PC-9 (cell line): ENCODE data around the gene NME7. TPM values are rescaled to one million over a fixed set of nuclear protein-coding genes. Genes with fewer than 3 reads are reported as not detected.

ENCODE experiments used
- BruUV-seq: library from RNA; stranded (reverse); fragments of 400-500 nt; replicated peaks from 2 replicates; lab custom pipeline; 2021; lab: Mats Ljungman, UMichigan
- CTCF ChIA-PET: fragments of 300-600 bp; sonication (Branson Sonifier 250); formaldehyde crosslinking; loops from one replicate; lab custom pipeline; 2022; ENCODE audit warnings: antibody characterized with exemption; lab: Charles Lee
- POLR2A ChIA-PET: fragments of 300-600 bp; sonication (Branson Sonifier 250); formaldehyde crosslinking; loops from one replicate; lab custom pipeline; 2022; ENCODE audit warnings: antibody characterized with exemption; ENCODE audit not compliant: unreplicated experiment; lab: Charles Lee
- DNase-seq, 2 experiments: peaks; one replicate each; pipeline versions ENCODE4 v3.0.0 to v3.0.0-alpha.2; 2015 to 2022; ENCODE audit warnings: mixed read lengths in 1 of 2
- H2AFZ ChIP-seq: fragments of 200-600 bp; sonication (generic); 2 replicates; pipeline ENCODE4 v1.8.1; 2017; ENCODE audit warnings: antibody characterized with exemption
- H3F3A ChIP-seq: fragments of 200-600 bp; sonication (generic); 2 replicates; pipeline ENCODE4 v1.8.1; 2017; ENCODE audit warnings: antibody characterized with exemption, mild to moderate bottlenecking, low read depth; ENCODE audit not compliant: insufficient read depth
- H3K27ac ChIP-seq: fragments of 200-600 bp; sonication (generic); 2 replicates; pipeline ENCODE4 v1.6.1; 2016; ENCODE audit warnings: mixed run types
- H3K27me3 ChIP-seq: fragments of 200-600 bp; sonication (generic); 2 replicates; pipeline ENCODE4 v1.6.1; 2016; ENCODE audit warnings: low read depth, mixed run types; ENCODE audit not compliant: insufficient read depth
- H3K36me3 ChIP-seq: fragments of 200-600 bp; sonication (generic); 2 replicates; pipeline ENCODE4 v1.6.1; 2016; ENCODE audit warnings: low read depth, mixed run types
- H3K4me1 ChIP-seq: fragments of 200-600 bp; sonication (generic); replicated peaks from 2 replicates; pipeline ENCODE4 v1.6.1; 2016; ENCODE audit warnings: mixed run types; ENCODE audit not compliant: insufficient read depth
- H3K4me2 ChIP-seq: fragments of 200-600 bp; sonication (generic); 2 replicates; pipeline ENCODE4 v1.6.1; 2017; ENCODE audit warnings: mixed run types
- H3K4me3 ChIP-seq: fragments of 200-600 bp; sonication (generic); 2 replicates; pipeline ENCODE4 v1.6.1; 2016; ENCODE audit warnings: mixed run types
- H3K79me2 ChIP-seq: fragments of 200-600 bp; sonication (generic); 2 replicates; pipeline ENCODE4 v1.6.1; 2017; ENCODE audit warnings: low read depth, mixed run types
- H3K9me2 ChIP-seq: fragments of 200-600 bp; sonication (generic); 2 replicates; pipeline ENCODE4 v1.8.1; 2017; ENCODE audit warnings: mild to moderate bottlenecking; ENCODE audit not compliant: insufficient read depth
- H3K9me3 ChIP-seq: fragments of 200-600 bp; sonication (generic); 2 replicates; pipeline ENCODE4 v1.8.1; 2016; ENCODE audit warnings: low read depth; ENCODE audit not compliant: insufficient read depth
- H4K20me1 ChIP-seq: fragments of 200-600 bp; sonication (generic); 2 replicates; pipeline ENCODE4 v1.8.1; 2017; ENCODE audit not compliant: insufficient read depth
- EZH2 ChIP-seq: fragments of 200-600 bp; sonication (generic); IDR thresholded peaks from 2 replicates; pipeline ENCODE4 v1.8.0; 2017; ENCODE audit warnings: antibody characterized with exemption, low read depth
- intact Hi-C: fragments of 100-400 bp; cut with micrococcal nuclease; formaldehyde crosslinking; loops from one replicate; pipeline ENCODE4 v1.10.0; 2022; ENCODE audit not compliant: unreplicated experiment
- total RNA-seq: library from RNA; stranded (reverse); gene quantifications from 2 replicates; pipeline ENCODE4 v1.2.3, GENCODE V29; 2021
- TF ChIP-seq, protein P1 (sequence below): fragments of 200-600 bp; sonication (generic); conservative IDR thresholded peaks from 2 replicates; pipeline ENCODE4 v1.6.1; 2017; ENCODE audit warnings: mixed run types, antibody characterized with exemption, mild to moderate bottlenecking, moderate library complexity

NME7 gene
- total RNA-seq, 1 experiment from 2014 or later: 21.4 TPM

DNA sequence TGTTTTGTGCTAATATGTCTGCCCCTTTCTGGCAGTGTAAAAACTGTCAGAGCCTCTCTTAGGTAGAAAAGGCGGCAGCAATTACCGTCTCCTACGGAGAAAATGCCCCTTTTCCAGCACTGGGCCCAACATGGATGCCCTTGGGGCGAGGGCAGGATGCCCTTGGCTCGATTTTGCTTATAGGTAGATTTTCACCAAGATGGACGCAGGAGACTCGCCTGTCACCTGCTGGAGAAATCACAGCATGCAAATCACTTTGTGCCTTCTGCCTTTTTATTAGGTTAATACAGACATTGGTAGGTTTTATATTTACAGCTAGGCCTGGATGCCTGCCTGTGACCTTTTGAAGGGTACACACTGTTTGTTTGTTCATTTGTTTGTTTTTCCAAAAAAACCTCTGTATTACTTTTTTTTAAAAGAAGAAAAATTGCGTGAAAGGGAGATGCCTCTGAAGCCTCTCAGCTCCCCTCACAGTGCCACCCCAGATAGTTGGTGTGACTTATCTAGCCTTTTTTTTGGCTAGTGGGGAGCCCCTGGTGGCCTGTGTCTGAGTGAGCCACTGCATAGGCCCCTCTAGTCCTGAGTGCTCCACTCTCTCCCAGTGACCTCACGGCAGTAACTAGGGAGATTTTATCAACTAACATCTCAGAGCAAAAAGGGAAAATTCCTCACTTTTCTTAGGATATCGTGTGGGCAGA, 258.6 kb downstream of the NME7 start:
- TSS peak; percentile 15 for BruUV-seq

DNA sequence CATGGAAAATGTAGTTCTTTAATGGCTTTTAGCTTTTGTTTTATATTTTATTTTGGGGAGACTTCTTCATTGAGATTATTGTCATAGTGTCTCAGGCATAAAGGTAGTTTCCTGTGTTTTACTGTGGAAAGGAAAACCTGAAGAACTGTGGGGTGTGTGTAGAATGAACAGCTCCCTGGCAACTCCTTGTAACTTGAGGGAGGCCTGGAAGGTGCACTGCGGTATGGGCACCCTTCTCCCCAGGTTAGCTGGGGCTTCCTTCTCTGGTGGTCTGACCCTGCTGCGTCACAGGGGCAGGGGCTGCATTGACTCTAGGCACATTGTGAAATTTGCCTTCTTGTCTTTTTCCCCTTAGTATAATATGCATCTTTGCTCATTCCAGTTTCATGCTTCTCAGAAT, 259.4 kb downstream of the NME7 start:
- peak overlapping the region; percentile 99 for H3K4me3 ChIP-seq
- no peaks in the 10 kb centered on the region for H3K9me3 ChIP-seq
- peaks cover 67% of the 10 kb centered on the region for H3K79me2 ChIP-seq
- POLR2A ChIA-PET: interaction anchor here (0.5 to 0.7 kb wide), 3 partner anchors 261 to 774 kb away, joined by 3 to 13 read pairs (median 3); no protein-coding TSS in a partner anchor
- peak overlapping the region; percentile 83 for H3K27ac ChIP-seq
- H3K27me3 ChIP-seq: no peaks in the 10 kb centered on the region
- H4K20me1 ChIP-seq: no peaks in the 10 kb centered on the region
- no peak for DNase-seq
- no peaks in the 10 kb centered on the region for H3K9me2 ChIP-seq
- intact Hi-C loops: loop anchor here (1.0 to 10.0 kb wide), 6 partner anchors 133 to 806 kb away; partner anchors contain the start of genes BLZF1 and NME7
- peaks cover 53% of the 10 kb centered on the region for H3K4me1 ChIP-seq
- H3K4me2 ChIP-seq: peak overlapping the region; percentile 94
- CTCF ChIA-PET: interaction anchor here (1.3 kb wide), 1 partner anchor 505 kb away, joined by 6 read pairs; no protein-coding TSS in a partner anchor
- peaks cover 19% of the 10 kb centered on the region for H3K36me3 ChIP-seq
- no peak for TF ChIP-seq EZH2
- TF ChIP-seq, protein P1, sequence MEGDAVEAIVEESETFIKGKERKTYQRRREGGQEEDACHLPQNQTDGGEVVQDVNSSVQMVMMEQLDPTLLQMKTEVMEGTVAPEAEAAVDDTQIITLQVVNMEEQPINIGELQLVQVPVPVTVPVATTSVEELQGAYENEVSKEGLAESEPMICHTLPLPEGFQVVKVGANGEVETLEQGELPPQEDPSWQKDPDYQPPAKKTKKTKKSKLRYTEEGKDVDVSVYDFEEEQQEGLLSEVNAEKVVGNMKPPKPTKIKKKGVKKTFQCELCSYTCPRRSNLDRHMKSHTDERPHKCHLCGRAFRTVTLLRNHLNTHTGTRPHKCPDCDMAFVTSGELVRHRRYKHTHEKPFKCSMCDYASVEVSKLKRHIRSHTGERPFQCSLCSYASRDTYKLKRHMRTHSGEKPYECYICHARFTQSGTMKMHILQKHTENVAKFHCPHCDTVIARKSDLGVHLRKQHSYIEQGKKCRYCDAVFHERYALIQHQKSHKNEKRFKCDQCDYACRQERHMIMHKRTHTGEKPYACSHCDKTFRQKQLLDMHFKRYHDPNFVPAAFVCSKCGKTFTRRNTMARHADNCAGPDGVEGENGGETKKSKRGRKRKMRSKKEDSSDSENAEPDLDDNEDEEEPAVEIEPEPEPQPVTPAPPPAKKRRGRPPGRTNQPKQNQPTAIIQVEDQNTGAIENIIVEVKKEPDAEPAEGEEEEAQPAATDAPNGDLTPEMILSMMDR: no peak
- H2AFZ ChIP-seq: 0 out of 2 replicates have a peak overlapping the region, but pooled peaks have one; percentile 56
- BruUV-seq: no TSS peak
- peaks cover 43% of the 10 kb centered on the region for H3F3A ChIP-seq

More for the DNA sequence above, 258.6 kb downstream of the NME7 start:
- Histone ChIP-seq H4K20me1 (no peaks in the 10 kb centered on the region), H3K9me3 (no peaks in the 10 kb centered on the region), H3K79me2 (peaks cover 74% of the 10 kb centered on the region), H3K4me1 (peaks cover 59% of the 10 kb centered on the region), H3K4me2 (peak overlapping the region; percentile 94), H3K36me3 (peaks cover 22% of the 10 kb centered on the region), H3K9me2 (no peaks in the 10 kb centered on the region), H2AFZ (peak overlapping the region; percentile 56; the same call in 1 of the 2 replicates), H3K4me3 (peak overlapping the region; percentile 99), H3F3A (peaks cover 46% of the 10 kb centered on the region), H3K27me3 (no peaks in the 10 kb centered on the region), H3K27ac (peak overlapping the region; percentile 83)
- TF ChIP-seq EZH2: no peak
- TF ChIP-seq, protein P1: peak; percentile 54; the same call in 1 of the 2 replicates
- peak in 1 of 2 experiments; percentile 57 for DNase-seq
- intact Hi-C loops: loop anchor here (1.0 to 10.0 kb wide), 7 partner anchors 134 to 807 kb away; partner anchors contain the start of genes BLZF1 and NME7
- CTCF ChIA-PET: interaction anchor here (0.6 to 1.3 kb wide), 3 partner anchors 30 to 506 kb away, joined by 3 to 6 read pairs (median 6); no protein-coding TSS in a partner anchor
- POLR2A ChIA-PET: interaction anchor here (0.6 kb wide), 1 partner anchor 24 kb away, joined by 4 read pairs; no protein-coding TSS in a partner anchor

- ChIA-PET POLR2A (interaction anchor here (0.5 to 0.7 kb wide), 4 partner anchors 47 to 774 kb away, joined by 3 to 16 read pairs (median 8); no protein-coding TSS in a partner anchor), CTCF (interaction anchor here (0.7 to 1.3 kb wide), 3 partner anchors 471 to 1853 kb away, joined by 3 to 6 read pairs (median 4); no protein-coding TSS in a partner anchor)
- intact Hi-C loops: loop anchor here (1.0 to 10.0 kb wide), 6 partner anchors 133 to 805 kb away; partner anchors contain the start of genes BLZF1 and NME7
- H3K9me2 ChIP-seq: no peaks in the 10 kb centered on the region
- H3K4me1 ChIP-seq: peaks cover 53% of the 10 kb centered on the region
- H3K79me2 ChIP-seq: peaks cover 62% of the 10 kb centered on the region
- H3K4me2 ChIP-seq: peak overlapping the region; percentile 94
- no peaks in the 10 kb centered on the region for H3K27me3 ChIP-seq
- no peaks in the 10 kb centered on the region for H3K9me3 ChIP-seq
- H3F3A ChIP-seq: peaks cover 38% of the 10 kb centered on the region
- H3K27ac ChIP-seq: peak overlapping the region; percentile 83
- peak overlapping the region; percentile 99 for H3K4me3 ChIP-seq
- TF ChIP-seq, protein P1: no peak
- no peak for TF ChIP-seq EZH2
- no peaks in the 10 kb centered on the region for H4K20me1 ChIP-seq
- H2AFZ ChIP-seq: peak overlapping the region; percentile 68
- DNase-seq: peak in 1 of 2 experiments; percentile 50
- H3K36me3 ChIP-seq: peaks cover 17% of the 10 kb centered on the region
- TSS peak; percentile 48 for BruUV-seq
These were observed 259.9 kb downstream of the NME7 start for GRCh38 chr1:169107603-169108208.
